ENCODE results near the gene INTS6L. TPM values are rescaled to one million over a fixed set of nuclear protein-coding genes. Genes with fewer than 3 reads are reported as not detected.
"Not testable (repeated sequence)": the region's sequence is repeated elsewhere in the genome, so short reads cannot be mapped to it uniquely, and the experiment has no call there.

The INTS6L gene
- total RNA-seq, 1 donor from 2014 or later = 15.2 TPM

GRCh38 chrX:135595543-135595942, 75.1 kb downstream of the INTS6L start:
- DNase-seq = no peak
- Mint-ChIP-seq H3K9me3 (ENCODE audit: unreplicated experiment) (no peaks in the 10 kb centered on the region), H3K4me3 (ENCODE audit: unreplicated experiment) (no peak overlapping the region), H3K27me3 (ENCODE audit: unreplicated experiment) (no peaks in the 10 kb centered on the region), H3K36me3 (ENCODE audit: unreplicated experiment) (no peaks in the 10 kb centered on the region), H3K27ac (ENCODE audit: unreplicated experiment) (no peak overlapping the region), H3K4me1 (ENCODE audit: low read depth, unreplicated experiment) (no peaks in the 10 kb centered on the region)
- no peak for TF ChIP-seq CTCF (IDR thresholded peaks at IDR 0.05; ENCODE audit: partially characterized antibody, unreplicated experiment)

- TF ChIP-seq CTCF (IDR thresholded peaks at IDR 0.05; ENCODE audit: partially characterized antibody, unreplicated experiment) = peak; percentile 22
- Mint-ChIP-seq H3K27ac (ENCODE audit: unreplicated experiment) (no peak overlapping the region), H3K36me3 (ENCODE audit: unreplicated experiment) (no peaks in the 10 kb centered on the region), H3K4me1 (ENCODE audit: low read depth, unreplicated experiment) (no peaks in the 10 kb centered on the region), H3K27me3 (ENCODE audit: unreplicated experiment) (no peaks in the 10 kb centered on the region), H3K4me3 (ENCODE audit: unreplicated experiment) (no peak overlapping the region), H3K9me3 (ENCODE audit: unreplicated experiment) (no peaks in the 10 kb centered on the region)
- DNase-seq = peak; percentile 26
Measured at GRCh38 chrX:135596495-135596894, 76.0 kb downstream of the INTS6L start.

GRCh38 chrX:135605906-135606305, 85.4 kb downstream of the INTS6L start:
- Mint-ChIP-seq H3K36me3 (ENCODE audit: unreplicated experiment) (no peaks in the 10 kb centered on the region), H3K4me3 (ENCODE audit: unreplicated experiment) (no peak overlapping the region), H3K27me3 (ENCODE audit: unreplicated experiment) (no peaks in the 10 kb centered on the region), H3K4me1 (ENCODE audit: low read depth, unreplicated experiment) (no peaks in the 10 kb centered on the region), H3K27ac (ENCODE audit: unreplicated experiment) (no peak overlapping the region), H3K9me3 (ENCODE audit: unreplicated experiment) (no peaks in the 10 kb centered on the region)
- no peak for TF ChIP-seq CTCF (IDR thresholded peaks at IDR 0.05; ENCODE audit: partially characterized antibody, unreplicated experiment)
- DNase-seq = no peak

GRCh38 chrX:135624408-135625204, 104.1 kb downstream of the INTS6L start:
- not testable (repeated sequence) for H3K27ac Mint-ChIP-seq (ENCODE audit: unreplicated experiment); H3K9me3 Mint-ChIP-seq (ENCODE audit: unreplicated experiment); H3K36me3 Mint-ChIP-seq (ENCODE audit: unreplicated experiment); DNase-seq; H3K4me1 Mint-ChIP-seq (ENCODE audit: low read depth, unreplicated experiment); H3K4me3 Mint-ChIP-seq (ENCODE audit: unreplicated experiment); H3K27me3 Mint-ChIP-seq (ENCODE audit: unreplicated experiment)

GRCh38 chrX:135625995-135626394, 105.5 kb downstream of the INTS6L start:
- no peak for DNase-seq
- Mint-ChIP-seq H3K4me1 (ENCODE audit: low read depth, unreplicated experiment) (no peaks in the 10 kb centered on the region), H3K27me3 (ENCODE audit: unreplicated experiment) (no peaks in the 10 kb centered on the region), H3K4me3 (ENCODE audit: unreplicated experiment) (no peak overlapping the region), H3K36me3 (ENCODE audit: unreplicated experiment) (no peaks in the 10 kb centered on the region), H3K9me3 (ENCODE audit: unreplicated experiment) (no peaks in the 10 kb centered on the region), H3K27ac (ENCODE audit: unreplicated experiment) (no peak overlapping the region)
- peak; percentile 24 for TF ChIP-seq CTCF (IDR thresholded peaks at IDR 0.05; ENCODE audit: partially characterized antibody, unreplicated experiment)

Measured in glutamatergic neuron (in vitro differentiated cells).